DOHH2 (cell line): ENCODE measurements around the gene SLC16A9.

Experiments used
- H3F3A ChIP-seq: fragments of 200-600 bp; sonication (generic), shearing (Covaris generic); 2 replicates; pipeline ENCODE4 v1.6.0; 2016; ENCODE audit warnings: antibody characterized with exemption, mild to moderate bottlenecking; ENCODE audit not compliant: control insufficient read depth, insufficient read depth
- H3K27ac ChIP-seq: fragments of 200-600 bp; sonication (generic); 2 replicates; pipeline ENCODE4 v1.5.1; 2014; ENCODE audit warnings: low read depth, mild to moderate bottlenecking, low read length, moderate library complexity
- H3K27me3 ChIP-seq: fragments of 200-600 bp; sonication (generic); 2 replicates; pipeline ENCODE4 v1.6.1; 2014; ENCODE audit warnings: mild to moderate bottlenecking, low read length, mixed read lengths; ENCODE audit not compliant: control insufficient read depth
- H3K36me3 ChIP-seq: fragments of 200-600 bp; sonication (generic); 2 replicates; pipeline ENCODE4 v1.6.1; 2014; ENCODE audit warnings: mild to moderate bottlenecking, low read length, moderate library complexity, mixed read lengths; ENCODE audit not compliant: control insufficient read depth
- H3K4me1 ChIP-seq: fragments of 200-600 bp; sonication (generic); 2 replicates; pipeline ENCODE4 v1.6.1; 2014; ENCODE audit warnings: mild to moderate bottlenecking, low read length, mixed read lengths; ENCODE audit not compliant: control insufficient read depth
- H3K4me2 ChIP-seq: fragments of 200-600 bp; sonication (generic); 2 replicates; pipeline ENCODE4 v1.6.0; 2014; ENCODE audit warnings: mild to moderate bottlenecking, low read length, moderate library complexity
- H3K4me3 ChIP-seq: fragments of 200-600 bp; sonication (generic); 2 replicates; pipeline ENCODE4 v1.5.1; 2014; ENCODE audit warnings: mild to moderate bottlenecking, low read length, mixed read lengths
- H3K79me2 ChIP-seq: fragments of 200-600 bp; sonication (generic); 2 replicates; pipeline ENCODE4 v1.6.1; 2014; ENCODE audit warnings: mild to moderate bottlenecking, low read length, mixed read lengths; ENCODE audit not compliant: control insufficient read depth
- H3K9me2 ChIP-seq: fragments of 200-600 bp; sonication (generic); replicated peaks from 2 replicates; pipeline ENCODE4 v1.6.1; 2014; ENCODE audit warnings: mild to moderate bottlenecking, low read length, mixed read lengths; ENCODE audit not compliant: control insufficient read depth
- H3K9me3 ChIP-seq: fragments of 200-600 bp; sonication (generic); 2 replicates; pipeline ENCODE4 v1.6.1; 2014; ENCODE audit warnings: antibody characterized with exemption, low read length, mixed read lengths; ENCODE audit not compliant: control insufficient read depth, insufficient read depth
- H4K20me1 ChIP-seq: fragments of 200-600 bp; sonication (generic); 2 replicates; pipeline ENCODE4 v1.6.0; 2014; ENCODE audit warnings: low read depth, mild to moderate bottlenecking, antibody characterized with exemption, low read length, moderate library complexity; ENCODE audit not compliant: control insufficient read depth, insufficient read depth
- EZH2phosphoT487 ChIP-seq: fragments of 200-600 bp; sonication (generic); IDR thresholded peaks from 2 replicates; pipeline ENCODE4 v1.6.1; 2017; ENCODE audit warnings: borderline replicate concordance, mild to moderate bottlenecking, antibody characterized with exemption, low read length, moderate library complexity, mixed read lengths
- TF ChIP-seq, protein P1 (sequence below): fragments of 200-600 bp; sonication (generic); IDR thresholded peaks from one replicate; pipeline ENCODE4 v1.5.1; 2014; ENCODE audit warnings: antibody characterized with exemption, mild to moderate bottlenecking, low read depth, low read length; ENCODE audit not compliant: poor library complexity, severe bottlenecking

The SLC16A9 gene

DNA sequence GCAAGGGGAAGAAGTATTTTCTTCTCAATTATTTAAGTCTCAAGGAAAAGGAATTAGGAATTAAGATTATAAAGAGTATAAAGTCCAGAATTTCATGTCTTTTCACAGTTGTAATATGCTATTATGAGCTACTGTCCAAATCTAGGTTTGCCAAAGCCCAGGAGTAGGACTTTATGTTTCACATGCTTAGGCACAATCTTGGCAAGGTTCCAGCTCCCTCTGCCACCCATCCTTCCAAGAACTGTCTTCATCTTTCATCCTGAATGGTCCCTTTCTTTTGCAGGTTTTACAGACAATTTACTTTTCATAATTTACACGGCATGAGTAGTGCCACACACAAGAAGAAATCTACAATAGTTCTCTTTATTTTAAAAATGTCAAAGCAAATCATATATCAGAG lies 29.5 kb downstream of the SLC16A9 start:
- TF ChIP-seq, protein P1, sequence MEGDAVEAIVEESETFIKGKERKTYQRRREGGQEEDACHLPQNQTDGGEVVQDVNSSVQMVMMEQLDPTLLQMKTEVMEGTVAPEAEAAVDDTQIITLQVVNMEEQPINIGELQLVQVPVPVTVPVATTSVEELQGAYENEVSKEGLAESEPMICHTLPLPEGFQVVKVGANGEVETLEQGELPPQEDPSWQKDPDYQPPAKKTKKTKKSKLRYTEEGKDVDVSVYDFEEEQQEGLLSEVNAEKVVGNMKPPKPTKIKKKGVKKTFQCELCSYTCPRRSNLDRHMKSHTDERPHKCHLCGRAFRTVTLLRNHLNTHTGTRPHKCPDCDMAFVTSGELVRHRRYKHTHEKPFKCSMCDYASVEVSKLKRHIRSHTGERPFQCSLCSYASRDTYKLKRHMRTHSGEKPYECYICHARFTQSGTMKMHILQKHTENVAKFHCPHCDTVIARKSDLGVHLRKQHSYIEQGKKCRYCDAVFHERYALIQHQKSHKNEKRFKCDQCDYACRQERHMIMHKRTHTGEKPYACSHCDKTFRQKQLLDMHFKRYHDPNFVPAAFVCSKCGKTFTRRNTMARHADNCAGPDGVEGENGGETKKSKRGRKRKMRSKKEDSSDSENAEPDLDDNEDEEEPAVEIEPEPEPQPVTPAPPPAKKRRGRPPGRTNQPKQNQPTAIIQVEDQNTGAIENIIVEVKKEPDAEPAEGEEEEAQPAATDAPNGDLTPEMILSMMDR = no peak
- TF ChIP-seq EZH2phosphoT487 = no peak

DNA sequence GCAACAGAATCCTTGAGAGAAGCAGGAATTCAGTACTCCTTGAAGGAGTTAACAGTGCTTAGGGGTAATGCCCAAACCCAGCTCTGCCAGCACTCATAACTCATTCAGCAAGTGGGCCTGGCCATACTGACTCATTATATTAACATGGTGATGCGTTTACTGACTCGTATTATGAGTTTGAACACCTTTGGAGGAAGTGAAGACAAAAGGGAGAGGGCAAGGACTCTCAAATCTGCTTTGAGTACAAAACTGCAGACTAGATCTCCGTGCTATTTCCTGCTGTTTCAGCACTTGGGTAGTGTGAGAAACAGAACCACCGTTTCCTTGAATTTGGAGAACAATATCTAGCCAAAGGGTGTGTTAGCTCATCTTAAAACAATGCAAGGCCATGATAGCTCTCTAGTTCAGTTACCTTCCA lies 30.8 kb downstream of the SLC16A9 start:
- peaks cover 17% of the 10 kb centered on the region for H3K4me1 ChIP-seq
- H3K27ac ChIP-seq = no peak overlapping the region
- TF ChIP-seq EZH2phosphoT487 = no peak
- TF ChIP-seq, protein P1 = no peak
- H3K9me2 ChIP-seq = no peaks in the 10 kb centered on the region
- H3K27me3 ChIP-seq = no peaks in the 10 kb centered on the region
- H3K9me3 ChIP-seq = no peaks in the 10 kb centered on the region
- H3K79me2 ChIP-seq = no peaks in the 10 kb centered on the region
- H3F3A ChIP-seq = no peaks in the 10 kb centered on the region
- H4K20me1 ChIP-seq = no peaks in the 10 kb centered on the region
- no peaks in the 10 kb centered on the region for H3K36me3 ChIP-seq
- H3K4me2 ChIP-seq = no peak overlapping the region
- no peak overlapping the region for H3K4me3 ChIP-seq

More for the DNA sequence above, 29.5 kb downstream of the SLC16A9 start:
- Histone ChIP-seq H3K9me3 (no peaks in the 10 kb centered on the region), H3K4me1 (peaks cover 7% of the 10 kb centered on the region), H3F3A (no peaks in the 10 kb centered on the region), H3K36me3 (no peaks in the 10 kb centered on the region), H3K79me2 (no peaks in the 10 kb centered on the region), H3K27ac (no peak overlapping the region), H3K4me3 (no peak overlapping the region), H3K9me2 (no peaks in the 10 kb centered on the region), H4K20me1 (no peaks in the 10 kb centered on the region), H3K4me2 (no peak overlapping the region), H3K27me3 (no peaks in the 10 kb centered on the region)

DNA sequence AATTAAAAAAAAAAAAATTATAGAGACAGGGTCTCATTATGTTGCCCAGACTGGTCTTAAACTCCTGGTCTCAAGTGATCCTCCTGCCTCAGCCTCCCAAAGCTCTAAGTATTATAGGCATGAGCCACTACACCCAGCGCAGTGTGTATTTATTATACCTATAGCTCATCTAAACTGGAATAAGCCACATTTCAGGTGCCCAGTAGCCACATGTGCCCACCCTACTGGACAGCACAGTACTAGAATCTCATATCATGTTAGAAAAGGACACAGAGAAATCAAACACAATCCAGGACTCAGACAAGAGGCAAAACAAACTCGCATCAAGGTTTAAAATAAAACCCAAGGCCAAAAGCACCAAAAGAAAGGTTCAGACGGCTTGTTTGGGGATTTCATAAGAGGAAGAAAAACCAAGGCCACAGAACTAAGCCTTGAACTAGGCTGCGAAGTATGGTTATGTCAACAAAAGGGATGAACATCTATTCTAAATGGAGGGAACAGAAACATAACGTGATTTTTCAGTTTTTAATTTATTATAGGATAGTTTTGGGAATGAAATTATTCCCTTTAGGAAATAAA lies 32.3 kb downstream of the SLC16A9 start:
- Histone ChIP-seq H3K4me2 (no peak overlapping the region), H4K20me1 (no peaks in the 10 kb centered on the region), H3K4me3 (no peak overlapping the region), H3K27me3 (no peaks in the 10 kb centered on the region), H3K79me2 (no peaks in the 10 kb centered on the region), H3K9me3 (no peaks in the 10 kb centered on the region), H3K27ac (no peak overlapping the region), H3K9me2 (no peaks in the 10 kb centered on the region), H3F3A (no peaks in the 10 kb centered on the region), H3K36me3 (no peaks in the 10 kb centered on the region), H3K4me1 (peaks cover 31% of the 10 kb centered on the region)
- TF ChIP-seq, protein P1 = no peak
- TF ChIP-seq EZH2phosphoT487 = no peak
